ENCODE data around the gene SYN1.

- no peak for TF ChIP-seq RAD21 (conservative IDR thresholded peaks at IDR 0.05)
- TF ChIP-seq, protein P1, sequence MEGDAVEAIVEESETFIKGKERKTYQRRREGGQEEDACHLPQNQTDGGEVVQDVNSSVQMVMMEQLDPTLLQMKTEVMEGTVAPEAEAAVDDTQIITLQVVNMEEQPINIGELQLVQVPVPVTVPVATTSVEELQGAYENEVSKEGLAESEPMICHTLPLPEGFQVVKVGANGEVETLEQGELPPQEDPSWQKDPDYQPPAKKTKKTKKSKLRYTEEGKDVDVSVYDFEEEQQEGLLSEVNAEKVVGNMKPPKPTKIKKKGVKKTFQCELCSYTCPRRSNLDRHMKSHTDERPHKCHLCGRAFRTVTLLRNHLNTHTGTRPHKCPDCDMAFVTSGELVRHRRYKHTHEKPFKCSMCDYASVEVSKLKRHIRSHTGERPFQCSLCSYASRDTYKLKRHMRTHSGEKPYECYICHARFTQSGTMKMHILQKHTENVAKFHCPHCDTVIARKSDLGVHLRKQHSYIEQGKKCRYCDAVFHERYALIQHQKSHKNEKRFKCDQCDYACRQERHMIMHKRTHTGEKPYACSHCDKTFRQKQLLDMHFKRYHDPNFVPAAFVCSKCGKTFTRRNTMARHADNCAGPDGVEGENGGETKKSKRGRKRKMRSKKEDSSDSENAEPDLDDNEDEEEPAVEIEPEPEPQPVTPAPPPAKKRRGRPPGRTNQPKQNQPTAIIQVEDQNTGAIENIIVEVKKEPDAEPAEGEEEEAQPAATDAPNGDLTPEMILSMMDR (IDR thresholded peaks at IDR 0.05; ENCODE audit: poor library complexity, severe bottlenecking) = no peak
- no peak for TF ChIP-seq POLR2AphosphoS5 (IDR thresholded peaks at IDR 0.05)
These were observed 13.0 kb upstream of the SYN1 start for GRCh38 chrX:47632666-47633065.
